ENCODE results near the gene ARID3A.
"Not testable (repeated sequence)": the region's sequence is repeated elsewhere in the genome, so short reads cannot be mapped to it uniquely, and the experiment has no call there.

The ARID3A gene, protein sequence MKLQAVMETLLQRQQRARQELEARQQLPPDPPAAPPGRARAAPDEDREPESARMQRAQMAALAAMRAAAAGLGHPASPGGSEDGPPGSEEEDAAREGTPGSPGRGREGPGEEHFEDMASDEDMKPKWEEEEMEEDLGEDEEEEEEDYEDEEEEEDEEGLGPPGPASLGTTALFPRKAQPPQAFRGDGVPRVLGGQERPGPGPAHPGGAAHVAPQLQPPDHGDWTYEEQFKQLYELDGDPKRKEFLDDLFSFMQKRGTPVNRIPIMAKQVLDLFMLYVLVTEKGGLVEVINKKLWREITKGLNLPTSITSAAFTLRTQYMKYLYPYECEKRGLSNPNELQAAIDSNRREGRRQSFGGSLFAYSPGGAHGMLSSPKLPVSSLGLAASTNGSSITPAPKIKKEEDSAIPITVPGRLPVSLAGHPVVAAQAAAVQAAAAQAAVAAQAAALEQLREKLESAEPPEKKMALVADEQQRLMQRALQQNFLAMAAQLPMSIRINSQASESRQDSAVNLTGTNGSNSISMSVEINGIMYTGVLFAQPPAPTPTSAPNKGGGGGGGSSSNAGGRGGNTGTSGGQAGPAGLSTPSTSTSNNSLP

DNA sequence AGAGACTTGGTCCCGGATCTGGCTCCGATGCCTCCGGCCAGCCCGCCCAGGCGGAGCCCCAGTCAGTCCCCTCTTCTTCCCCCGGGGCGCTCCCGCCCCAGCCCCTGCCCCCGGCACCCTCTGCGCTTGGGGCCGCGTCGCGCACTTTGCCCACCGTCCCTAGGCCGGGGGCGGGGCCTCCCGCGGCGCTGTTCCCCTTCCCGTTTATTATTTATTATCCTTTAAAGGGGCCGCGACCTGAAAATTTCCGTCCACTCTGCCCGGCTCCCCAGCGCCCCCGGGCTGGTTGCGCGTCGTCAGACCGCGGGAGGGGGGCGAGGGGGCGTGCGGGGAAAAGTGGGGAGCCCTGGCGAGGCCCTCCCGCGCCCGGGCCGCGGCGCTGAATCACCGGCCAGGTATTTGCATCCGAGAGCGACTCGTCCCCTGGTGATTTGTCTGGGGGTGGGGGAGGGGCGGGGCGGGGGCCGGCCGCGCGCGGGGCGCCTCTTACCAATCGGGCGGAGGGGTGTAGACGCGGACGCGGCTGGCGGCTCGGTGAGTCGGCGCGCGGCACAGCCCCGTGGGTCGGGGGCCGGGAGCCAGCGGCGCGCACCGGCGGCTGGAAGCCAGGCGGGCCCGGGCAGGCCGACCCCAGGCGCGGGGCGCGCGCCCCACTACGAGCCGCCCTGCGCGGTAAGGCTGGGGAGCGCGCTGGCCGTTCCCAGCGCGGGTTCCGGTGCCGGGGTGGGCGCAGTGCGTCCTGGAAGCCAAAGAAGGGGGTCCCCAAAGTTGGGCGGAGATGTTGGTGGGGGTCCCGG, at the start of gene ARID3A:
Gene ARID3A (plus strand): TSS at position 510 of the 797 bp plus-strand sequence. CDS start 3,494 bp downstream, outside the sequence.
- Histone ChIP-seq H3K4me1 (peaks cover 0 to 36% (median 24%) of the 10 kb centered on the region in 4 donors), H3K9me3 (no peaks in the 10 kb centered on the region), H3K36me3 (no peaks in the 10 kb centered on the region), H3K27ac (peak within 1 kb of the TSS; percentile 61 to 74), H3K27me3 (peaks cover 0 to 14% of the 10 kb centered on the region in 2 donors), H3K4me3 (peak within 1 kb of the TSS; percentile 80 to 87)
- TF ChIP-seq, protein P1, sequence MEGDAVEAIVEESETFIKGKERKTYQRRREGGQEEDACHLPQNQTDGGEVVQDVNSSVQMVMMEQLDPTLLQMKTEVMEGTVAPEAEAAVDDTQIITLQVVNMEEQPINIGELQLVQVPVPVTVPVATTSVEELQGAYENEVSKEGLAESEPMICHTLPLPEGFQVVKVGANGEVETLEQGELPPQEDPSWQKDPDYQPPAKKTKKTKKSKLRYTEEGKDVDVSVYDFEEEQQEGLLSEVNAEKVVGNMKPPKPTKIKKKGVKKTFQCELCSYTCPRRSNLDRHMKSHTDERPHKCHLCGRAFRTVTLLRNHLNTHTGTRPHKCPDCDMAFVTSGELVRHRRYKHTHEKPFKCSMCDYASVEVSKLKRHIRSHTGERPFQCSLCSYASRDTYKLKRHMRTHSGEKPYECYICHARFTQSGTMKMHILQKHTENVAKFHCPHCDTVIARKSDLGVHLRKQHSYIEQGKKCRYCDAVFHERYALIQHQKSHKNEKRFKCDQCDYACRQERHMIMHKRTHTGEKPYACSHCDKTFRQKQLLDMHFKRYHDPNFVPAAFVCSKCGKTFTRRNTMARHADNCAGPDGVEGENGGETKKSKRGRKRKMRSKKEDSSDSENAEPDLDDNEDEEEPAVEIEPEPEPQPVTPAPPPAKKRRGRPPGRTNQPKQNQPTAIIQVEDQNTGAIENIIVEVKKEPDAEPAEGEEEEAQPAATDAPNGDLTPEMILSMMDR (IDR thresholded peaks at IDR 0.05) = no peak
- intact Hi-C loops (cut with DNase I; ENCODE audit: low total_unique reads) = loop anchor here (10.0 kb wide), 1 partner anchor 179 kb away; the partner anchor contains the start of gene GPX4
- peak; percentile 82 to 89 for DNase-seq

DNA sequence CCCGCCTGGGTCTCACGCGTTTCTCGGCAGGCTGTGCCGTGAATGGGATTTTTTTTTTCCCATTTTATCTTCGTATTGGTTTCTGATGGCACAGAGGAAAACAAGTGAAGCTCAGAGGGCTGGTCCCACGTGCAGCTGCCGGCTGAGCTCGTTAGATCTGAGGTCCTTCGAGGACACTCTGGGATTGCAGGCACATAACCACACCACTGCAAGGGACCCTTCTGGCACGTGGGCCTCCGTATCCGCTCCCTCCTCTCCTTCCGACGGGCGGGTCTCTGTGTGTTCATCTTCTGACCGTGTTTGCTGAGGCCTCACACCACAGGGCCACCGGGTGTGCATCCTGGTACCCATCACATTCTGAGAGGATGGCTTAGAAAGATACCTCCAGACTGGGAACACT, 49.7 kb upstream of the ARID3A start:
- intact Hi-C loops (cut with DNase I; ENCODE audit: low total_unique reads) = no loop called here
- TF ChIP-seq, protein P1 (IDR thresholded peaks at IDR 0.05) = no peak
- no peak overlapping the region for H3K4me3 ChIP-seq
- H3K36me3 ChIP-seq = peaks cover 44 to 90% (median 68%) of the 10 kb centered on the region in 3 donors
- H3K4me1 ChIP-seq = peaks cover 0 to 8% (median 0%) of the 10 kb centered on the region in 4 donors
- no peak overlapping the region for H3K27ac ChIP-seq
- no peaks in the 10 kb centered on the region for H3K27me3 ChIP-seq
- no peaks in the 10 kb centered on the region for H3K9me3 ChIP-seq
- DNase-seq = no peak

DNA sequence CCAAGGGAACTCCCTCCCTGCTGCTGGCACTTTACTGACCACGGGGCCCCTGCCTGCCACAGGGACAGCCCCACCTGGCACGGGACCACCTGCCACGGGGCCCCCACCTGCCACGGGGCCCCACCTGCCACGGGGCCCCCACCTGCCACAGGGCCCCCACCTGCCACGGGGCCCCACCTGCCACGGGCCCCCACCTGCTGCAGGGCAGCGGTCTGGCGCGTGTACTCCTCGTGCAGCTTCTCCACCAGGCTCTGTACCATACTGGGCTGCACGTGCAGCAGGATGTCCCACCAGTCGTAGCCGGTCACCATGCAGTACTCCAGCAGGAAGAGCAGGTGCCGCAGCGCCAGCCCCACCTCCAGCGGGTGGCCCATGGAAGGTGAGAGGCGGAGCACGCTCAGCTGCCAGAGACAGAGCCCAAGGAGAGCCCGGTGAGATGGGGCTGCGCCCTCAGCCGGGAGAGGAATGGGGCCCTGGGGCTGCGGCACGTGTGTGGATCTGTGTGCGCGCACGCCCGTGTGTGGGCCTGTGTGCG, 49.0 kb upstream of the ARID3A start:
- no peak for DNase-seq
- intact Hi-C loops (cut with DNase I; ENCODE audit: low total_unique reads) = no loop called here
- Histone ChIP-seq H3K27ac (no peak overlapping the region), H3K9me3 (no peaks in the 10 kb centered on the region), H3K27me3 (no peaks in the 10 kb centered on the region), H3K4me3 (no peak overlapping the region), H3K4me1 (peaks cover 0 to 8% (median 0%) of the 10 kb centered on the region in 4 donors), H3K36me3 (peaks cover 50 to 92% (median 72%) of the 10 kb centered on the region in 3 donors)
- TF ChIP-seq, protein P1 (IDR thresholded peaks at IDR 0.05) = no peak

DNA sequence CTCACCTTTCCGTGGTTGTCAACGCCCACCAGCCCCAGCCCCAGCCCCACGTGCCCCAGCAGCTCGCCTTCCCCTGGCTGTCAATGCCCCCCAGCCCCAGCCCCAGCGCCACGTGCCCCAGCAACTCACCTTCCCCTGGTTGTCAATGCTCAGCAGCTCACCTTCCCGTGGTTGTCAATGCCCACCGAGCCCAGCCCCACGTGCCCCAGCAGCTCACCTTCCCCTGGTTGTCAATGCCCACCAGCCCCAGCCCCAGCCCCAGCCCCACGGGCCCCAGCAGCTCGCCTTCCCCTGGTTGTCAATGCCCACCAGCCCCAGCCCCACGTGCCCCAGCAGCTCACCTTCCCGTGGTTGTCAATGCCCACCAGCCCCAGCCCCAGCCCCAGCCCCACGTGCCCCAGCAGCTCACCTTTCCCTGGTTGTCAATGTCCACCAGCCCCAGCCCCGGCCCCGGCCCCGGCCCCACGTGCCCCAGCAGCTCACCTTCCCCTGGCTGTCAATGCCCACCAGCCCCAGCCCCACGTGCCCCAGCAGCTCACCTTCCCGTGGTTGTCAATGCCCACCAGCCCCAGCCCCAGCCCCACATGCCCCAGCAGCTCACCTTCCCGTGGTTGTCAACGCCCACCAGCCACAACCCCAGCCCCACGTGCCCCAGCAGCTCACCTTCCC, 47.7 kb upstream of the ARID3A start:
- H3K36me3 ChIP-seq = peaks cover 53 to 96% (median 84%) of the 10 kb centered on the region in 3 donors
- H3K4me3 ChIP-seq; H3K27ac ChIP-seq; H3K27me3 ChIP-seq; H3K9me3 ChIP-seq; H3K4me1 ChIP-seq; DNase-seq; intact Hi-C loops (cut with DNase I; ENCODE audit: low total_unique reads): not testable (repeated sequence)

DNA sequence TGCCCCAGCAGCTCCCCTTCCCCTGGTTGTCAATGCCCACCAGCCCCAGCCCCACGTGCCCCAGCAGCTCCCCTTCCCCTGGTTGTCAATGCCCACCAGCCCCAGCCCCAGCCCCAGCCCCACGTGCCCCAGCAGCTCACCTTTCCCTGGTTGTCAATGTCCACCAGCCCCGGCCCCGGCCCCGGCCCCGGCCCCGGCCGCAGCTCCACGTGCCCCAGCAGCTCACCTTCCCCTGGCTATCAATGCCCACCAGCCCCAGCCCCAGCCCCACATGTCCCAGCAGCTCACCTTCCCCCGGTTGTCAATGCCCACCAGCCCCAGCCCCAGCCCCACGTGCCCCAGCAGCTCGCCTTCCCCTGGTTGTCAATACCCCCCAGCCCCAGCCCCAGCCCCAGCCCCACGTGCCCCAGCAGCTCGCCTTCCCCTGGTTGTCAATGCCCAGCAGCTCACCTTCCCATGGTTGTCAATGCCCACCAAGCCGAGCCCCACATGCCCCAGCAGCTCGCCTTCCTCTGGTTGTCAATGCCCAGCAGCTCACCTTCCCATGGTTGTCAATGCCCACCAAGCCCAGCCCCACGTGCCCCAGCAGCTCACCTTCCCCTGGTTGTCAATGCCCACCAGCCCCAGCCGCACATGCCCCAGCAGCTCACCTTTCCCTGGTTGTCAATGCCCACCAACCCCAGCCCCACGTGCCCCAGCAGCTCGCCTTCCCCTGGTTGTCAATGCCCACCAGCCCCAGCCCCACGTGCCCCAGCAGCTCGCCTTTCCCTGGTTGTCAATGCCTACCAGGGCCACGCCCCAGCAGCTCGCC, 46.9 kb upstream of the ARID3A start:
- intact Hi-C loops (cut with DNase I; ENCODE audit: low total_unique reads); H3K27ac ChIP-seq; DNase-seq; H3K9me3 ChIP-seq; H3K4me3 ChIP-seq; H3K27me3 ChIP-seq; H3K4me1 ChIP-seq: not testable (repeated sequence)
- H3K36me3 ChIP-seq = peaks cover 54 to 96% (median 84%) of the 10 kb centered on the region in 3 donors
